ENCODE results near the gene SKP1.

GRCh38 chr5:134145779-134146581 lies 30.8 kb downstream of the SKP1 start:
- peak; percentile 67 for TF ChIP-seq CTCF (conservative IDR thresholded peaks at IDR 0.05; ENCODE audit: low read length)
- no peak for TF ChIP-seq EZH2phosphoT487 (IDR thresholded peaks at IDR 0.05; ENCODE audit: borderline replicate concordance)

Measured in Loucy (cell line).